ENCODE measurements around the gene SLX9.
"Not testable (repeated sequence)": the region's sequence is repeated elsewhere in the genome, so short reads cannot be mapped to it uniquely, and the experiment has no call there.

SLX9 gene

GRCh38 chr21:44911384-44912157, 28.3 kb upstream of the SLX9 start:
- H3K4me1 ChIP-seq (ENCODE audit: insufficient read depth, low read length, severe bottlenecking), result peaks cover 22% of the 10 kb centered on the region
- no peak overlapping the region for H3K4me3 ChIP-seq (ENCODE audit: low read depth, low read length, poor library complexity, severe bottlenecking)
- no peaks in the 10 kb centered on the region for H3F3A ChIP-seq (ENCODE audit: insufficient read depth, low read length)
- no peaks in the 10 kb centered on the region for H3K79me2 ChIP-seq (ENCODE audit: insufficient read depth, low read length)
- no peak overlapping the region for H3K27ac ChIP-seq (ENCODE audit: low read depth, low read length, poor library complexity, severe bottlenecking)
- TF ChIP-seq CTCF (IDR thresholded peaks at IDR 0.05; ENCODE audit: low read length), result peak; percentile 66
- no peak for TF ChIP-seq EZH2 (IDR thresholded peaks at IDR 0.05; ENCODE audit: borderline replicate concordance, low read length)
- H3K9me3 ChIP-seq (ENCODE audit: low read length), result no peaks in the 10 kb centered on the region
- H3K4me2 ChIP-seq (ENCODE audit: low read length), result no peak overlapping the region
- H3K36me3 ChIP-seq (ENCODE audit: insufficient read depth, low read length), result no peaks in the 10 kb centered on the region
- 0 out of 2 replicates have a peak, but pooled peaks cover 4% of the 10 kb centered on the region for H3K27me3 ChIP-seq (ENCODE audit: insufficient read depth, low read length)
- no peaks in the 10 kb centered on the region for H3K9me2 ChIP-seq (ENCODE audit: low read depth, low read length)
- H3K9ac ChIP-seq (ENCODE audit: low read length), result no peak overlapping the region
- no peaks in the 10 kb centered on the region for H4K20me1 ChIP-seq (ENCODE audit: insufficient read depth, low read length)
- H2AFZ ChIP-seq (ENCODE audit: low read length), result no peak overlapping the region

DNA sequence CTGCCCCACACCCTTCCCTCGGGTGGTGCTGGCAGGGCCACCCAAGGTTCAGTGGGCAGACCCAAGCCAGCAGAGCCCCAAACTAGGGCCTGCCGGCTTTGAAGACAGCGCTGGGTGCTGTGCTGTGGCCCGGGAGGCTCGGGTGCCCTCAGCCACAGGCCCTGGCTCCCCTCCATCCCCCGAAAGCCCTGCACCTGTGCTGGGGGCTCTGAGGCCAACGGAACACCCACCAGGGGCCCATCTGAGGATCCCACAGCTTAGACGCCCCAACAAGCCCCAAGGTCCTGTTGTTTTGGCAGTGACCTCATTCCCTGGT, 27.7 kb upstream of the SLX9 start:
- Histone ChIP-seq H4K20me1 (ENCODE audit: insufficient read depth, low read length) (no peaks in the 10 kb centered on the region), H3K27ac (ENCODE audit: low read depth, low read length, poor library complexity, severe bottlenecking) (no peak overlapping the region), H3K4me1 (ENCODE audit: insufficient read depth, low read length, severe bottlenecking) (peaks cover 22% of the 10 kb centered on the region), H3K4me3 (ENCODE audit: low read depth, low read length, poor library complexity, severe bottlenecking) (no peak overlapping the region), H3K36me3 (ENCODE audit: insufficient read depth, low read length) (no peaks in the 10 kb centered on the region), H3K4me2 (ENCODE audit: low read length) (no peak overlapping the region), H3F3A (ENCODE audit: insufficient read depth, low read length) (no peaks in the 10 kb centered on the region), H2AFZ (ENCODE audit: low read length) (no peak overlapping the region), H3K79me2 (ENCODE audit: insufficient read depth, low read length) (no peaks in the 10 kb centered on the region), H3K27me3 (ENCODE audit: insufficient read depth, low read length) (0 out of 2 replicates have a peak, but pooled peaks cover 4% of the 10 kb centered on the region), H3K9me2 (ENCODE audit: low read depth, low read length) (no peaks in the 10 kb centered on the region), H3K9ac (ENCODE audit: low read length) (no peak overlapping the region), H3K9me3 (ENCODE audit: low read length) (no peaks in the 10 kb centered on the region)
- no peak for TF ChIP-seq CTCF (IDR thresholded peaks at IDR 0.05; ENCODE audit: low read length)

- not testable (repeated sequence) for H3K27me3 ChIP-seq (ENCODE audit: insufficient read depth, low read length); H3K4me2 ChIP-seq (ENCODE audit: low read length); H2AFZ ChIP-seq (ENCODE audit: low read length); H3K36me3 ChIP-seq (ENCODE audit: insufficient read depth, low read length); H3K9me3 ChIP-seq (ENCODE audit: low read length); H3K4me3 ChIP-seq (ENCODE audit: low read depth, low read length, poor library complexity, severe bottlenecking); H3K27ac ChIP-seq (ENCODE audit: low read depth, low read length, poor library complexity, severe bottlenecking); H3K79me2 ChIP-seq (ENCODE audit: insufficient read depth, low read length); H4K20me1 ChIP-seq (ENCODE audit: insufficient read depth, low read length); H3K9me2 ChIP-seq (ENCODE audit: low read depth, low read length); H3F3A ChIP-seq (ENCODE audit: insufficient read depth, low read length); H3K9ac ChIP-seq (ENCODE audit: low read length)
- H3K4me1 ChIP-seq (ENCODE audit: insufficient read depth, low read length, severe bottlenecking), result peaks cover 22% of the 10 kb centered on the region
Measured at GRCh38 chr21:44912506-44913412, 27.1 kb upstream of the SLX9 start.
